HG02970 (cell line): ENCODE measurements around the gene RALGPS1.

Source experiments
- ATAC-seq: cut with Tn5 transposase; IDR thresholded peaks from one replicate; pipeline ENCODE4 v1.9.1; 2021; ENCODE audit warnings: mild to moderate bottlenecking, moderate library complexity, moderate number of reproducible peaks; ENCODE audit not compliant: unreplicated experiment, low FRiP score

The RALGPS1 gene

DNA sequence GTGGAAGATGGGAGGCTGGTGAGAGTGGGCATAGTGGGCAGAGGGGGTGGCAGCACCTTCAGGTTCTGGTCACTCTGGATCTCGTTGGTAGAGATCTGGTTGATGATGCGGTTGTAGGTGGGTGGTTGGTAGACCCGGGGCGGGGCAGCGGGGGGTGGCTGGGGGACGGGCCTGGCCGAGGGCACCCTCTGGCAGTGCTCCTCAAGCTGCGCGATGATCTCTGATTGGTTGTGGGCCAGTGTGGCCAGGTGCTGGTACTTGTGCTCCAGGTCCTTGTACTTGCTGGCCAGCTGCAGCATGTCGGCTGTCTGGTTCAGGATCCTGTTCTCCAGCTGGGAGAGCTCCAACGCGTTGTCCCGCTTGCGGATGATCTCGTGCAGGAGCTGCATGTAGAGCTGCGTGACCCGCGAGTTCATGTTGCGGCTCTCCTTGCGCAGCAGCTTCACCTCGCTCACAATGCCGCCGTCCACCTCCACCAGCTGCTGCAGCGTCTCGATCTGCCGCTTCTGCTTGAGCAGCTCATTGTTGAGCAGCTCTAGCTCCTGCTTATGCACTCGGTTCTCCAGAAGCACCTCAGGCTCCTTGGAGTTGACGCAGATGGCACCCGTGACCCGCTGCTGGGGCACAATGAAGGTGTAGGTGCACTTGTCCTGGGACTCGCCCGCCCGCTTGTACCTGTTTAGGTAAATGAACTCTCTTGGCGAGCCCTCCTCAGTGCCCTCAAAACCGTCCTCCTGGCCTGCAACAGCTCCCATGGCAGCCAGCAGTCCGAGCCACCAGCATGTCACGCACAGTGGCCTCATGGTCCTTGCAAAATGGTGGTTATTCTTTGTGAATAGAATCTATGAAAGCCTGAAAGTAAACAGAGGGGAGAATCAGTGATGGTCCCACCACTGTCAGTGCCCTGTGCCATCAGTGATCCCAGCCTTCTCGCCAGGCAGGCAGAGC, 193.6 kb downstream of the RALGPS1 start:
- no peak for ATAC-seq

DNA sequence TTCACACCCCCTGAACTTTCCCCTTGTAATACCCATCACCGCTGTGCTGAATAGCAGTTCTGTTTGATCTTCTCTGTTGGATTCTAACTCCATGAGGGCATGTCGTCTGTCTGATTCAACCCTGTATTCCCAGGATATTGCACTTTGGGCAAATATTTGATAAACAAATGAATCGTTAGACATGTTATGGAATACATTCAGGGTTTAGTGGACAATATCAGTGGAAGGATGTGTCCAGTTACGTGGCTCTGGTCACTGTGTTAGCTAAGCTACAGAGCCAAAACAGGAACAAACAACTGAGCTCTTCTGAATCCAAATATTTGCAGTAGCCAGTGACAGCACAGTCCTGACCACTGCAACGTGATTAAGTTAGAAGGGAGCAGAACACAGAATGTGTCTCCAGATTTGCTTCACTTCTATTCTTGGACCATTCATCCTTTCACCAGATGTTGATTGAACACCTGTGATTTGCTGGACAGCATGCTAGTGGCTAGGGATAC, 194.7 kb downstream of the RALGPS1 start:
- no peak for ATAC-seq

DNA sequence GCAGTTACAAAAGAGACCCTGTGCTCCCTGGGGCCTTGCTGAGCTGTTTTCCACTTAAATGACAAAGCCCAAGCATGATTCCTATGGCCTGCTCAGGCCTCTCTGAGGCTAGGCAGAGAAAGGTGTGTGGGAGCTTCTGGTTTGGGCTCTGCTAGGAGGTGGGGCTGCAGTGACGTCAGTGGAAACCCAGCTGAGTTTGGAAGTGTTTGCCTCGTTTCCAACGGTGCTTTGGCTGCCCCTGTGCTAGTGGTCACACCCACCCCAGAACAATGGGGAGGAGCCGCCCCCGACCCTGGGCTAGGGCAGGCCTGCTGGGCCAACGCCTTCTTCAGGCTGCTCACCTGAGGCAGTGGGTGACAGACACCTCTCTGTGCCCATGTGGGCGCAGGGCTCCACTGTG, 197.5 kb downstream of the RALGPS1 start:
- no peak for ATAC-seq

DNA sequence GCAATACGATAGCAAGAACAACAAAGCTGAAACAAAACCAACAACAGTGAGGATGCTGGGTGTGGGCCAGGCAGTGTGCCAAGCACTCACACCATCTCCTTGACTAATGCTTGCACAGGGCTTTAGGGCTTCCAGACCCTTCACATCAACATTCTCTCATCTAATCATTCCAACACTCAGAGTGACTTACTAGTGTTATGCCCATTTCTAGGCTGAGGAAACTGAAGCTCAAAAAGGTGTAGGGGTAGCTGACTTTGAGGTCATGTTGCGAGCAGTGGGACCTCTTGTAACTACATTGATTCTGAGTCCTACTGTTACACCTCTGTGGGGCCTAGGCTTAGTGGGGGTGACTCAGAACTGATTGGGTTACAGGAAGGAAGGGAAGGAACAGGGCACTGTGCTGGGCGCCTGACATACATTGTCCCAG, 198.2 kb downstream of the RALGPS1 start:
- no peak for ATAC-seq

DNA sequence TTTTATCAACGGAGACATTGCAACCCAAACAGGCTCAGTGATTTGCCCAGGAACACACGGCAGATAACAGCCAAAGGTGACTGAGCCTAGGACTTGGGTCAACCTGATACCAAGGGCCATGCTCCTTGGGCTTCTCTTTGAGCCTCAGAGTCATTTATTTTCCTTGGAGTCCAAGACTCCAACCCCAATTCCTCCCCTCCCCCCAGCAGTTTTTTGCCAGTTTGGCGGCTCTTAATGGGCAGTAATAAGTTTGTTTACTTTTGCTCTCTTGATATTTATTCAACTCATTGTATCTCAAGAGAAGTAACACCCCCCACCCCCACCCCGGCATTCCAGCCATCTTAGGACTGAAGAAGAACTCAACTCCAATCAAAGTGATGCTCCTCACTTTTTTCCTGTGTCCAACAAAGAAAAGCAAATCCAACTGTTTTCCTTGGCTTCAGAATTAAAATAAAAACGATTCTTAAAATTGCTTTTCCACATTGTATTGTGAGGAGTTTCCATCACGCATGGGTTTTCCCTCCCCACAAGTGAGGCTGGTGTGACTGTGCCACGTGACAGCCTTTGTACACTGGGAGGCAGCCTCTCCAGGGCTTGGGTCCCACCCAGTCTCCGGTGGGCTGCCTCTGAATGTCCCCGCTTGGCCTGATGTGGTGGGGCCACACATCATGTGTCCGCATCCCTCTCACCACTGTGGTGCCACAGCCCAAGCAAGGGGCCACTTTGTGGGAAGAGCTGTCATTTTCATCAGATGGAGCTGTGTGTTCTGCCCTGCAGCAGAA, 198.8 kb downstream of the RALGPS1 start:
- no peak for ATAC-seq

DNA sequence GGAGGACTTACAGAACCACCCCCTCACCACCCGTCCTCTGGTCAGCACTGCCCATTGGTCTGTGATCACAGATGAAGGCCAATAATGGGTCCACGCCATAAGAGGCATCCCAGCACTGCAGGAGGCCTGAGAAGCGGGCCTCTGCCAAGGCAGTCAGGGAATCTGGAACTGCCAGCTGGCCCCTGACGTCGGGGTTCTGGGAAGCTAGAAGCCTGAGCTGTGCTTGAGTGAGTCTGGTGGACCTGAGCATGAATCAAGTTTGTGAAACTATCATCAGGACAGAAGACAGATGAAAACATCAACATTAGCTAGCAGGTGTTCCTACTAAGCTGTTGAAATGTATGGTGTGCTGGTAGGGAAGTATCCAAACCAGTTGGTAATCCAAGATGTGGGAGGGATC, 200.0 kb downstream of the RALGPS1 start:
- ATAC-seq = no peak

DNA sequence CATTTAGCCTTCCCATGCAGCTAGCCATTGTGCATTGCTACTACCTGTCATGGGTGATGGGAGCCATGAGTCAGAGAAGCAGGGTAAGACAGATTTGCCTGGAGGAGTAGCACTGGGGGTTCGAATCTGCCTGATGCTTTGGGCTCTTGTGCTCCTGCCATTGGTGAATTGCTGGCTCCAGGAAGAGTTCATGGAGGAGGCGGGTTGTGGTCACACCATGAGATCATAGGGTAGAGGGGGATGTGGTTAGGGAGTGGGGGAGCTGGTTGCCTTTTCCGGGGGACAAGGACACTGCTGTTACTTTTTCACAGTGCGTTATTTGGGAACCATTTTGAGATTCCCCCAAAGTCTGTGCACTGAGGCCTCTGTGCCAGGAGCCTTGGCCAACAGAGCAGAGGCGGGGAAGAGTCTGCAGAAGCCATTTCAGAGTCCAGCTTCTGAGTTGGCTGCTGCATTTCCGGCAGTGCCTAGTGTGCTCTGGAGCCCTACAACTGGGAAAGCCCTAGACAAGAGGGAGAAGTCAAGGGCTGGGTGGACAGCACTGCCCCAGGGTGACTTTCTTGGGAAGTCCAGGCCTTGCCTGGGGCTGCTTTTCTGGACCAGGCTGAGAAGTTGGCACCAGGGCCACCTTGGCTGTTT, 201.6 kb downstream of the RALGPS1 start:
- ATAC-seq = no peak

DNA sequence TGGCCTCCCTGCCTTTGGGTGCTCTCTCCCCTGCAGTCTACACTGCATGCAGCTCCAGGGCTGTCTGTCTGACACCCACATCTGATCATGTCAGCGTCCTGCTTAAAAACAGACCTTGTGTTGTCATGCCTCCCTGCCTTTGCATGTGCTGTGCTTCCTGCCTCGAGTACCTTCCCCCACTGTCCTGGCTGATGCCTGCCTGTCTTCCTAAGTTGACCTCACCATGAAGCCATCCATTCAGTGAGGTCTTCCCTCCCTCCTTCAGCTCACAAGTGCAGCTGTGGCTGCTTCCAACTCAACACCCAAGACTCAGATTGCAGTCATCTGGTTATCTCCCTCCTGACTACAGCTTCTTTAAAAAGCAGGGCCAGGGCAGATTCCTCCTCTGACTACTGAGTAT, 202.4 kb downstream of the RALGPS1 start:
- no peak for ATAC-seq

DNA sequence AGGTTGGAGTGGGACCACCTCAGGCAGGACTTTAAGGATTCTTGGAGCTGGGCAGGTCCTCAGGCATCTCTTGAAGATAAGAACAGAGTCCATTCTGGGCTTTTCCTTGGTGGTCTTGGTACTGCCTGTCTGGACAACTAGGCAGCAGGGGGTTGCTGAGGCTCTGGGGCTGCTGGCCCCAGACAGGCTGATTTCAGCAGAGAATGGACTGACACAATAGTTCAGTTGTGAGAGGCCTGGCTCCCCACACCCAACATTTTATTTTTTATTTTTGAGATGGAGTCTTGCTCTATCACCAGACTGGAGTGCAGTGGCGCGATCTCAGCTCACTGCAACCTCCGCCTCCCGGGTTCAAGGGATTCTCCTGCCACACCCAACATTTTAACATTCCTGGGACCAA, 203.2 kb downstream of the RALGPS1 start:
- ATAC-seq = no peak

DNA sequence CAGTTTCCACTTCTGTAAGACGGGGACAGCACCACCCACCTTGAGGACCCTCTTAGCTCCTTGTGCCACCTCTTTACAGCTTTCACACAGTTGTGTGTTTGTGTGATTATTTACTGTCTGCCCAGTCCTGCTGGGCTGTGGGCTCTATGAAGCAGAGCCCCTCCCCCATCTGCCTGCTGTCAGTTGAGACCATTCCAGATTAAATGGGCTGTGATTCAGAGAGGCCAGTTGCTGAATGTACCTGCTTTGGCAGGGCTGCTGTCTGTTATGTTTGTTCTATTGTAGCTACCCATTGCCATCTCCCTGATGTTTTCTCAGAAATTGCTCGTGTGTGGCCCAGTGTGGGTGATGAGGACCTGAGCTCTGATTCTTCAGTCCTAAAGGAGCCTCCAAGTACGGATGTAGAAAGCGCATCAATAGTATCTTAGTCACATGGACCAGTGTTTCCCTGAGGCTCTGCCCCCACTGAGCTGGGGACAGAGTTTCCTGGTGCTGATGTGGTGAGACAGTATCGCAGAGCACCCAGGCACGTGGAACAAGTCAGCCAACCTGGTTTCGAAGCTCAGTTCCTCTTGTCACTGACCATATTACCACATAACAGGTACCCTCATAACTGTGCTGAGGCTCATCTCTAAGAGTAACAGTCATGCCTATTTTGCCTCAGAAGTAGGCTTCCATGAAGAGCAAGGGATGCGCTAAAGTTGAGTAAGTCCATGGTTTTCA, 204.2 kb downstream of the RALGPS1 start:
- ATAC-seq = no peak

DNA sequence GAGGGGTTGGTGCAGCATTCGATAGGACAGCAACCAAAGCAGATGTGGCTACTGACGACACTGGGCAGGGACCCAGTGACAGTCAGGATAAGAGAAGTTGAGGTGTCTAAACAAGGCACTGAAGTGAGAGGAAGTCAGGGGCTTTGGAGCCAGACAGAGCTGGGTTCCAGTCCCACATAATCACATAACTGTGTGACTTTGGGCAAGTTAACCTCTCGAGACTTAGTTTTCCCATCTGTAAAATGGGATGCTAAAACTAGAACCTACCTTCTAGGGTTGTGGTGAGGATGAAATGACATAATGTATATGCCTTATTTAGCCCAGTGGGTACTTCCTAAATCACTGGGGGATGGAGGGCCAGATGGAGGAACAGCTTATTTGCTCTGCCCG, 204.7 kb downstream of the RALGPS1 start:
- ATAC-seq = no peak

DNA sequence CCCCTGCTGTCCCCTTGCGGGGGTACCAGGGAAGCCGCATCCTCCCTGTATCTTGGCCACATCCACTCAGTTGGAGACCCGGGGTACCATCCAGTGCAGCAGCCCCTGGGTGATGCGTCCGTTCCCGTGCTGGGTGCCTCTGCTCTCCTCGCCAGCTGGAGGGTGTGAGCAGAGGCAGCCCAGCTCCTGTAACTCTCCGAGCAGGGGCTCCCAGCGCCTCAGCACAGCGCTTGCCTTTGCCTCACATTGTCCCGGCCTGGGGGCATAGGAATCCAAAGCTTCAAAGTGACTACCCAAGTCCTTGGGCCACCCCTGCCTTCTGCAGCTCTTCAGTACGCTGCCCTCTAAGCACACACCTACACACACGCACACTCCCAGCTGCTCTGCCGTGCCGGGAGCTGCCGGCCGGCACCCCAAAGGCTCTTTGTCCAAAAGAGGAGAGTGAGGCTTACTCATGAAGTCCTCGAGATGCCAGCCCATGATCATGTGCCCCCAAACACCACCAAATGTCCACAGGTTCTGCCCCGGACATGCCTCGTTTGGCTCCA, 207.1 kb downstream of the RALGPS1 start:
- no peak for ATAC-seq

DNA sequence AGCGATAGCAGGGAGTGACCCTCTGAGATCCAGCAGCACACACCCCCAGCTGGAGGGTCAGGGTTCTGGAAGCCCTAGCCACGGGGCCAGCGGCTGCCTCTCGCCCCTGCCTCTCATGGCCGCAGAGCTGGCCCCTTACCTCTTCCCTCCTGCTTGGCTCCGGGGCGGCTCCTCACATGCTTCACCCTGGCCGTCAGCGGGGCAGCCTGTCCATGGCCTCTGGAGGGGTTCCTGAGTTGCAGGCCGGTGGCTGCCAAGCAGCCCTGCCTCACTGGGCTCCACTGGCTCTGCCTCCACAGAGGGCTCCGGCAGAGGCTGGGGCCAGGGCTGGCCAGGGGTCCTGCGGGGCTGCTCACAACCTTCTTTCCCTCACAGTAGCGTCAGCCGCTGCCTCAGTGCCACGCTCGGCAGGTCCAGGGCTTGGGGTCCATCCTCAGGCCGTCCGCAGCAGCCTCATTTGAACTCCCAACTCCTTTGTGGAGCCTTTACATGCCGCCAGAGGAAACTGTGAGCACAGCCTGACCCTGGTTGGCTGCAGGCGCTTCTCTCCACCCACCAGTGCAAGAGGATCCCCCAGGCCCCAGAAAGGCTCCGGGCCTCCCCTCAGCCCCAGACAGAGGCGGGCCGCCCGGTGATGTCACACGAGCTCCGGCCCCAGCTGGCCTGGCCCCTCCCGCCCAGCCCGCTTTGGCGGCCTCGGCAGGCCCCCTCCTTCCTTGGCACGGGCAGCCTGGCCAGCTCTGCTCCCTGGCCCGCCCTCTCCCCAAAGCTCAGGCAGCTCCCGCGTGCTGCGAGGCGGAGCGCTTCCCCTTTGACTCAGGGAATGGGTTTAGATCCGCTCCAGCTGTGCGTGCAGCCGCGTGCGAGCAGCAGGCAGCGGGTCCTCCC, 207.8 kb downstream of the RALGPS1 start, which contains the start of gene ANGPTL2:
TSS of gene ANGPTL2 (minus strand) at position 460 of the 888 bp plus-strand sequence. CDS start 13,904 bp downstream, outside the sequence.
- ATAC-seq = no peak

DNA sequence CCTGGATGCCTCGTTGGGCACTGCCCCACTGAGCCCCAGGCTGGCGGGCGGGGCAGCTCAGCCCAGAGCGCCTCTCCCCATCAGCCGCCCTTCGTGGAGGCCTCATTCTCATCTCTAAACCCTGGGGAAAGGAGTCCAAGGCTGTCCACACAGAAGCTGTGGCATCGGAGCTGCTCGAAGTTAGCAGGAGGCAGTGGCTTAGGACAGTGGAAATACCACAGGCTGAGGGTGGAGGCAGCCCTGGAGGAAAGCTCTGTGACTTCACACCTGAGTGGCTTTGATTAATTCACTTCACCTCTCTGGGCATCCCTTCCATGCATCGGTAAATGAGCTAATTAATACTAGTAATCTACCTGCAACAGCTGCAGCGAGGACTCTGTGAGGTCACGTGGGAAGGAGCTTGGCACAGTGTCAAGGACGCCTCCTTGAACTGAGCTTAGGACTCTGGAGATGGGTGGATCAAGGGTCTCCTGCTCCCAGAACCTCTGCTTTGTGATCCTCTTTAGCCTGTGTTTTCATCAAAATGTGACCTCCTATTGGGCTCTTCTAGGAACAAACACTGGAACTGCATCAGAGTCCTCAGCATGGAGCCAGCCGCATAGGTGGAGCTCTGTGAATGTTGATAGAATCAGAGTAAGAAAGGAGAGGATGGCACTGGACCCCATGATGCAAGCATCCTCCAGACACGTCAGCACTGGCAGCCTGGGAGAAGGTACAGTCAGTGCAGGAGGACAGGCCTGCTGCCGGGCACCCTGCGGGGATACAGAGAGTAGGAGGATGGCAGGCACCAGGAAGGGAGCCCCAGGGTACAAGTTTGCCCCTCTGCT, 208.7 kb downstream of the RALGPS1 start:
- no peak for ATAC-seq

DNA sequence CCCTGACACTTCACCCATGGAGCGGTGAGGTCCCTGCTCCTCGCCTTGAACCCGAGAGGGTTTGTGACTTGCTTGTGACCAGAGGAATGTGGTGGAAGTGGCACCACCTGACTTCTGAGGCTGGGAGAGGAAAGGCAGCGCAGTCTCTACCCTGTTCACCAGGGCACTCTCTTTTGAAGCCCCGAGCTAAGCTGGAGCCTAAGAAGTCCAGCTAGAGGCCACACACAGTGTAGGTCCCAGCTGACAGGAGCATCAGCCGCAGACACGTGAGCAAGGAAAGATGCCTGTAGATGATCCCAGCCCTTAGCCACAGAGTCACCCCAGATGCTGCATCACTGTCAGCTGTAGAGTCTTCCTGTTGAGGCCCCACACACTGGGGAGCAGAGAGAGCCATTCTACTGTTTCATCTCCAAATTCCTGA, 209.5 kb downstream of the RALGPS1 start:
- no peak for ATAC-seq

DNA sequence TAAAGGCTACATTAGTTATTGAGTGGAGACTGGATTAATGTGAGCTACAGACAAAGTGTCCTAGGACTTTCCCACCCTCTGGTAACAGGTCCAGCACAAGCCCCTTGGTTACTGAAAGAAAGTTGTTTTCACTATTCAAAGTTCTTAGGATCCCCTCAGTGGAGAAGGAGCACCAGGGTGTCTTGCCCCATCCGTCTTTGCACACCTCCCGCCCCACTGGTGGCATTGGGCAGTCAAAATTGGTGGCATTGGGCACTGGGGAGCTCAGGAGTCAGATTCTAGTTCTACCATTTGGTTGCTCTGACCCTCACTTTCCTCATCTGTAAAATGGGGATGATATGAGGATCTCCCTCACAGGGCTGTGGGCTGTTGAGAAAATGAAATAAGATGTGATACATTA, 210.2 kb downstream of the RALGPS1 start:
- ATAC-seq = no peak

DNA sequence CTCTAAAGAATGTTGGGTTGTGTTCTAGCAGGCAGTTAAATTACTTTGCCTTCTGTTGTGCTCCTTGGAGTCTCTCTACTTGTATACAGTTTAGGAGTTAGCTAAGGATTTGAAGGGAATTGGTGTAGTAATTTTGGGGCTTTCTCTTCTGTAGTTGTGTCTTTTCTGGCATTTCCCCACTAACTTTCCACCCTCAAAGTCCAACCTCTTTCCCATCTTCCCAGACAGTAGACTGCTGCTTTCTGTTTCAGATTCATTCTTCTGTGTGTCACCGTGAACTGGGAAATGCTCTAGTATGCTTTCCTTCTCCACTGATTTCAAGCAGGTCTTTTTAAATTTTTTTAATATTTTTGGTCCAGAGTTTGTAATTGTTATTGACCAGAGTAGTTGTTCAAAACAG, 212.4 kb downstream of the RALGPS1 start:
- no peak for ATAC-seq
